Cardiac fibroblast (primary cell): ENCODE measurements around the gene HDAC4.

Source experiments
- DNase-seq, 2 donors: peaks; one replicate each; pipeline versions ENCODE4 v3.0.0 to v3.0.0-alpha.2; 2010; ENCODE audit warnings: low read depth in 2 of 2
- H3K4me3 ChIP-seq, 2 donors: replicated peaks in 1 of 2; 1 replicate in 1 of 2; 2 replicates in 1 of 2; pipeline ENCODE4 v1.5.1; 2011; ENCODE audit warnings: low read depth in 2 of 2, low read length in 2 of 2, mild to moderate bottlenecking in 2 of 2, moderate library complexity in 1 of 2
- CTCF ChIP-seq: IDR thresholded peaks from one replicate; pipeline ENCODE4 v1.5.1; 2011; ENCODE audit warnings: low read depth, mild to moderate bottlenecking, low read length, inconsistent platforms

HDAC4 gene

GRCh38 chr2:239343460-239343859, 57.4 kb downstream of the HDAC4 start:
- TF ChIP-seq CTCF: no peak
- no peak overlapping the region for H3K4me3 ChIP-seq
- DNase-seq: no peak

- DNase-seq: no peak
- H3K4me3 ChIP-seq: no peak overlapping the region
- TF ChIP-seq CTCF: no peak
Observed at GRCh38 chr2:239341840-239342239, 59.0 kb downstream of the HDAC4 start.

- H3K4me3 ChIP-seq: no peak overlapping the region
- no peak for TF ChIP-seq CTCF
- no peak for DNase-seq
Observed at GRCh38 chr2:239341146-239341732, 59.6 kb downstream of the HDAC4 start.

- no peak for DNase-seq
- H3K4me3 ChIP-seq: no peak overlapping the region
- TF ChIP-seq CTCF: no peak
Observed at GRCh38 chr2:239339726-239340601, 60.9 kb downstream of the HDAC4 start.

GRCh38 chr2:239339241-239339640, 61.6 kb downstream of the HDAC4 start:
- TF ChIP-seq CTCF: no peak
- no peak overlapping the region for H3K4me3 ChIP-seq
- DNase-seq: no peak

GRCh38 chr2:239337877-239338484, 62.8 kb downstream of the HDAC4 start:
- DNase-seq: no peak
- H3K4me3 ChIP-seq: no peak overlapping the region
- TF ChIP-seq CTCF: no peak
